ENCODE data around the gene AKR1C4.
"Not testable (repeated sequence)": the region's sequence is repeated elsewhere in the genome, so short reads cannot be mapped to it uniquely, and the experiment has no call there.

Gene AKR1C4

GRCh38 chr10:5196702-5197113, at the start of gene AKR1C4:
TSS of gene AKR1C4 (plus strand) at chr10:5196837. CDS start at chr10:5196868, 31 bp downstream.
- H3K9me3 Mint-ChIP-seq, result peaks cover 3% of the 10 kb centered on the region
- H3K27ac Mint-ChIP-seq, result no peak within 1 kb of the TSS
- H3K27me3 Mint-ChIP-seq, result peaks cover 2% of the 10 kb centered on the region
- no peak within 1 kb of the TSS for H3K4me3 Mint-ChIP-seq
- no peaks in the 10 kb centered on the region for H3K36me3 Mint-ChIP-seq (ENCODE audit: low read depth)
- ATAC-seq (no peak), DNase-seq (no peak)
- no peaks in the 10 kb centered on the region for H3K4me1 Mint-ChIP-seq

DNA sequence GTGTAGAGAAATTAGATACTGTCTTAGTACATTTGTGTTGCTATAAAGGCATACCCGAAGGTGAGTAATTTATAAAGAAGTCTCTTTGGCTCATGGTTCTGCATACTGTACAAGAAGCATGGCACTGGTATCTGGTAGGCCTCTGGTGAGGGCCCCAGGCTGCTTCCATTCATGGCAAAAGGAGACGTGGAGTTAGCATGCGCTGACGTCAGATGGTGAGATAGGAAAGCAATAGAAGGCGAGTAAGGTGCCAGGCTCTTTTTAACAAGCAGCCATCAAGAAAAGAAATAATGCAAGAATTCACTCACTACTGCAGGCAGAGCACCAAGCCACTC, 49.8 kb upstream of the AKR1C4 start:
- Mint-ChIP-seq H3K9me3 (peaks cover 6% of the 10 kb centered on the region), H3K36me3 (ENCODE audit: low read depth) (no peaks in the 10 kb centered on the region), H3K4me3 (no peak overlapping the region), H3K27me3 (no peaks in the 10 kb centered on the region), H3K4me1 (no peaks in the 10 kb centered on the region), H3K27ac (no peak overlapping the region)
- DNase-seq (no peak), ATAC-seq (no peak)

DNA sequence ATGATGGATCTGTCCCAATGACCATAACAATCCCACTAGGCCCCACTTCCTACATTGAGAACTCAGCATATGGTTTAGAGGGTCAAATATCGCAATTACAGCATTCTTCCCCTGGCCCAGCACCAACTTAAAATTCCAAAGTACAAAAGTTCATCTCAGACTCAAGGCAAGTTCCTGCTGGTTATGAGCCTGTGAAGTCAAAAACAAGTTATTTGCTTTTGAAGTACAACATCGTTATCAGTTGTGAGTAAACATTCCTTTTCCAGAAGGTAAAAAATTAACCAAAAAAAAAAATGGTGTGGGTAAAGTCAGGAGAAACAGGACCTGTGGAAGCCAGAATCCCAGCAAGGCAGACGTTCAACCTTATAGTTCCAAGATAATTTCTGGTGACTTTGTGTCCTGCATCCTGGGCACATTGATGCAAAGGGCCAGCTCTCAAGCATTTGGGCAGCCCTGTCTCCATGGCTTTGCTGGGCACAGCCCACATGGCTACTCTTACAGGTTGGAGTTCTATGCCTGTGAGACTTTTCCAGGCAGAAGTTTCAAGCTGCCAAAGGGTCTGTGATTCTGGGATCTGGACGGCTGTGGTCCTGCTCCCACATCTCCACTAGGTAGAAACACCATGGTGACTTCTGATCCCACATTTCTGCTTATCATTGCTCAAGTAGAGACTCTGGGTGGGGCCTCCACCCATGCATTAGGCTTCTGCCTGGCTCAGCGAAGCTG, 49.2 kb upstream of the AKR1C4 start:
- no peak overlapping the region for H3K27ac Mint-ChIP-seq
- no peak for ATAC-seq

DNA sequence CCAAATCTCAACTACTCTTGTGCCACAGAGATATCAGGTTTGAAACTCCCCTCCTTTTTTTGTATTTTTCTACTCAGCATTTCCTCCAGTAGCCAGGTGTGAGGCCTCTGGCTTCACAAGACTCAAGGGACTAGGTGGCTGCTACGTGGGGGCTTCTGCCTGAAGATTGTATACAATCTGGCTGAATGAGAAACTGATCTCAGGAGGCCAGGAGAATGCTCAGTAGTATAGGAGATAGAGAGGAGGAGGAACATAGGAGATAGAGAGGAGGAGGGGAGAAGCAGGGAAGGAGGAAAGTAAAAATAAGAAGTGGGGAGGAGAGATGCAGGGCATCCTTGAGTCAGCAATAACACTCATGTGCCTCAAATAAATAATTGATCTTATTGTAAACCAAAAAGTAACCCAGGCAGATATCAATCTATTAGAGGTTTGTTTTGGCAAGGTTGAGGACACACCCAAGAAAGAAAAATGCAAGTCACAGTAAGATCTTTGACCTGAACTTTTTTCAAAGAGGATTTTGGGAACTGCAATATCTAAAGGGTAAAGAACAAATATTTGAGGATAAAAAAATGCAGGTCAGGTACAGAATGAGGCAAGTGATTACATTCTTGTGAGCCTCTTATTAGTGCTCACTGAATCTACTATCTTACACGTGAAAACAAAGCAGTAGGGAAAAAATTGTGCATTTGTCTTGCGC, 48.5 kb upstream of the AKR1C4 start:
- Mint-ChIP-seq H3K4me1 (no peaks in the 10 kb centered on the region), H3K9me3 (peaks cover 6% of the 10 kb centered on the region), H3K36me3 (ENCODE audit: low read depth) (no peaks in the 10 kb centered on the region), H3K27me3 (no peaks in the 10 kb centered on the region), H3K27ac (no peak overlapping the region), H3K4me3 (no peak overlapping the region)
- ATAC-seq (no peak), DNase-seq (no peak)

More for the DNA sequence above, 49.2 kb upstream of the AKR1C4 start:
- Mint-ChIP-seq H3K4me3 (no peak overlapping the region), H3K4me1 (no peaks in the 10 kb centered on the region), H3K36me3 (ENCODE audit: low read depth) (no peaks in the 10 kb centered on the region), H3K27me3 (no peaks in the 10 kb centered on the region), H3K9me3 (peaks cover 6% of the 10 kb centered on the region)
- DNase-seq, result no peak

GRCh38 chr10:5148678-5149032, 48.0 kb upstream of the AKR1C4 start:
- H3K4me3 Mint-ChIP-seq, result no peak overlapping the region

GRCh38 chr10:5151076-5151475, 45.6 kb upstream of the AKR1C4 start:
- DNase-seq (no peak), ATAC-seq (no peak)
- H3K36me3 Mint-ChIP-seq (ENCODE audit: low read depth), result no peaks in the 10 kb centered on the region
- H3K27ac Mint-ChIP-seq, result no peak overlapping the region
- H3K9me3 Mint-ChIP-seq, result peaks cover 9% of the 10 kb centered on the region
- no peaks in the 10 kb centered on the region for H3K4me1 Mint-ChIP-seq
- H3K27me3 Mint-ChIP-seq, result no peaks in the 10 kb centered on the region
- H3K4me3 Mint-ChIP-seq, result no peak overlapping the region

More at GRCh38 chr10:5148678-5149032, 48.0 kb upstream of the AKR1C4 start:
- H3K27ac Mint-ChIP-seq, result no peak overlapping the region
- peaks cover 9% of the 10 kb centered on the region for H3K9me3 Mint-ChIP-seq
- no peaks in the 10 kb centered on the region for H3K4me1 Mint-ChIP-seq
- no peak for DNase-seq
- H3K27me3 Mint-ChIP-seq, result no peaks in the 10 kb centered on the region
- no peaks in the 10 kb centered on the region for H3K36me3 Mint-ChIP-seq (ENCODE audit: low read depth)
- ATAC-seq, result no peak

DNA sequence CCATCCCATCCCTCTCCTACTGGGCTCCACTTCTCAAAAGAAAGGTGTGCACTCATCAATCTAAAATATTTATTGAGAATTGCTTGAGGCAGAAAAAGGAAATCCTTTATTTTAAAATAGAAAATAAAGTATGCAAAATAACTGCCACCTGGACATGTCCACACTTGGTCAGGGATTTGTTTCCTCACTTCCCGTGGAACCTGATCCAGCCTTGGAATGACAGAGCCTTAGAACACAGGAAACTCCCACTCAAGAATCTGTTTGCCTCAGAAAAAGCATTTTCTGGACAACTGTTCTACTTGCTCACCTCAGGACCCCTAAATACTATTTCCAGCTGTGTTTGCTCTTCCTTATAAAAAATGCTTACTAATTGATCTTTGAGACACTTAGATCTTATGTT, 40.7 kb upstream of the AKR1C4 start:
- DNase-seq (no peak), ATAC-seq (no peak)
- Mint-ChIP-seq H3K9me3 (peaks cover 4% of the 10 kb centered on the region), H3K4me1 (no peaks in the 10 kb centered on the region), H3K27me3 (no peaks in the 10 kb centered on the region), H3K36me3 (ENCODE audit: low read depth) (no peaks in the 10 kb centered on the region), H3K27ac (no peak overlapping the region), H3K4me3 (no peak overlapping the region)

GRCh38 chr10:5157501-5157900, 39.1 kb upstream of the AKR1C4 start:
- no peak overlapping the region for H3K27ac Mint-ChIP-seq
- no peaks in the 10 kb centered on the region for H3K4me1 Mint-ChIP-seq
- no peak overlapping the region for H3K4me3 Mint-ChIP-seq
- no peaks in the 10 kb centered on the region for H3K36me3 Mint-ChIP-seq (ENCODE audit: low read depth)
- no peak for DNase-seq
- no peaks in the 10 kb centered on the region for H3K27me3 Mint-ChIP-seq
- ATAC-seq, result no peak
- H3K9me3 Mint-ChIP-seq, result peaks cover 11% of the 10 kb centered on the region

GRCh38 chr10:5159126-5159525, 37.5 kb upstream of the AKR1C4 start:
- Mint-ChIP-seq H3K36me3 (ENCODE audit: low read depth) (no peaks in the 10 kb centered on the region), H3K4me3 (no peak overlapping the region), H3K4me1 (no peaks in the 10 kb centered on the region), H3K27ac (no peak overlapping the region), H3K9me3 (peaks cover 14% of the 10 kb centered on the region), H3K27me3 (no peaks in the 10 kb centered on the region)
- no peak for ATAC-seq
- DNase-seq, result no peak

- Mint-ChIP-seq H3K36me3 (ENCODE audit: low read depth) (peaks cover 3% of the 10 kb centered on the region), H3K4me3 (no peak overlapping the region), H3K27ac (no peak overlapping the region), H3K4me1 (no peaks in the 10 kb centered on the region), H3K27me3 (no peaks in the 10 kb centered on the region), H3K9me3 (peaks cover 42% of the 10 kb centered on the region)
- ATAC-seq, result no peak
- DNase-seq, result no peak
These were observed 33.1 kb upstream of the AKR1C4 start for GRCh38 chr10:5163487-5163886.

DNA sequence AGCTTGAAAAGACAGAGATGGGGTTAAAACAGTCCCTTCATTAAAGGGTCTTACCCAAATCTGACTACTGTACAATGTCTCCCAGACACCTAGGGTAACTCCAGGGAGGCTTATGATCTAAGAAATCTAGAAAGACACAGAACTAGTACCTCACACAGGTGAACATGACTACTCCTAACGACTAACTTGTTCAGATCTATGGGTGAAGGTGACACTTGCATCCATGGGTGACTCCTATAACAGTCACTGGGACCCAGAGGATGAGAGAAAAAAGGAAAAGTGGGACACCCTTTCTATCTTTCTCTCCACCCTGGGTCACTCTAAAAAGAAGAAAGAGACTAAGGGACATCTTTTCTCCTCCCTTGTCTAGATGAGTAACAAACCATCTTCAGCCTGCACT, 30.9 kb upstream of the AKR1C4 start:
- H3K4me3 Mint-ChIP-seq, result no peak overlapping the region
- ATAC-seq, result no peak
- no peaks in the 10 kb centered on the region for H3K27me3 Mint-ChIP-seq
- H3K9me3 Mint-ChIP-seq, result peaks cover 44% of the 10 kb centered on the region
- no peaks in the 10 kb centered on the region for H3K4me1 Mint-ChIP-seq
- no peak overlapping the region for H3K27ac Mint-ChIP-seq
- DNase-seq, result no peak
- H3K36me3 Mint-ChIP-seq (ENCODE audit: low read depth), result peaks cover 3% of the 10 kb centered on the region

DNA sequence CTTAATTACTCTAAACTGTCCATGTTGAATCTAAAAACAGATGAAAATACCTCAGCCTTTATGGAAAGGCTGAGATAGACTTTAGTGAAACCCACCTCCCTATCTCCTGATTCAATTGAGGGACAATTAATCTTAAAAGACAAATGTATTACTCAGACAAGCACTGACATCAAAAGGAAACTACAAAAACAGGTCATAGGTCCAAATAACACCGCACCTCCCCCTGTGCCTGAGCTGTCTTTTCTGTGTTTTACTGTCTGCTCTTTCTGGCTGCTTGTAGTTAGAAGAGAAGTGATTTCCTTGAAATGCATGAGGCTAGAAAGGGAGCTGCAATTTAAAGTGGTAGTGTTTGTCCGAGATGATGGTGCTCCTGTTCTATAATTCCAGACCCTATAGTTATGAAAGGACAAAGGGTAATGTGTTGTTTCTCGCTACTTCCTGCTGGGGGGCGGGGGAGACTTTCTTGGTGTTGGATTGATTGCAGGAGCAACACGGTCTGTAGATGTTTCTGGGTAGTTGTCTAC, 27.7 kb upstream of the AKR1C4 start:
- no peak for ATAC-seq
- Mint-ChIP-seq H3K9me3 (peaks cover 30% of the 10 kb centered on the region), H3K27ac (no peak overlapping the region), H3K36me3 (ENCODE audit: low read depth) (peaks cover 3% of the 10 kb centered on the region), H3K4me3 (no peak overlapping the region), H3K27me3 (no peaks in the 10 kb centered on the region), H3K4me1 (no peaks in the 10 kb centered on the region)
- no peak for DNase-seq

DNA sequence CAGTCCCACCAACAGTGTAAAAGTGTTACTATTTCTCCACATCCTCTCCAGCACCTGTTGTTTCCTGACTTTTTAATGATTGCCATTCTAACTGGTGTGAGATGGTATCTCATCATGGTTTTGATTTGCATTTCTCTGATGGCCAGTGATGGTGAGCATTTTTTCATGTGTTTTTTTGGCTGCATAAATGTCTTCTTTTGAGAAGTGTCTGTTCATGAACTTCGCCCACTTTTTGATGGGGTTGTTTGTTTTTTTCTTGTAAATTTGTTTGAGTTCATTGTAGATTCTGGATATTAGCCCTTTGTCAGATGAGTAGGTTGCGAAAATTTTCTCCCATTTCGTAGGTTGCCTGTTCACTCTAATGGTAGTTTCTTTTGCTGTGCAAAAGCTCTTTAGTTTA, 21.1 kb upstream of the AKR1C4 start:
- not testable (repeated sequence) for H3K4me1 Mint-ChIP-seq; H3K9me3 Mint-ChIP-seq; H3K4me3 Mint-ChIP-seq; H3K27me3 Mint-ChIP-seq; ATAC-seq; DNase-seq; H3K27ac Mint-ChIP-seq; H3K36me3 Mint-ChIP-seq (ENCODE audit: low read depth)

GRCh38 chr10:5180503-5180902, 16.1 kb upstream of the AKR1C4 start:
- not testable (repeated sequence) for H3K27ac Mint-ChIP-seq; H3K4me1 Mint-ChIP-seq; H3K9me3 Mint-ChIP-seq; DNase-seq; ATAC-seq; H3K4me3 Mint-ChIP-seq; H3K36me3 Mint-ChIP-seq (ENCODE audit: low read depth); H3K27me3 Mint-ChIP-seq

DNA sequence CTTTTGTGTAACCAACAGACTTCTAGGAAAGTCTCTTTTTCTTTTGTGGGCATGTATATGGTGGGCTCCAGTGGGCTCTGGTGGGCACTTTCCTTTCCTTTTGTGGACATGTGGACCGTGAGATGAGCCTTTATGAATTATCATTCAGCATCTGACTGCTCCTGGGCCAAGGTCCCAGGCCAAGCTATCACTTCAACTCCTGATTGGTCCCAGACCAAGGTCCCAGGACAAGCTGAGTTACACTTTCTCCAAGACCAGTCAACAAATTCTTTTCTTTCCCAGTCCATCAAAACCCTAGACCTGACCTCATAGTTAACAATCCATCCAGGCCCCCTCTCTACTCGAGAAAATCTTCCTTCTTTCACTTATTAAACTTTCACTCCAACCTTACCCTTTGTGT, 12.7 kb upstream of the AKR1C4 start:
- no peak for DNase-seq
- peaks cover 1% of the 10 kb centered on the region for H3K36me3 Mint-ChIP-seq (ENCODE audit: low read depth)
- H3K27ac Mint-ChIP-seq, result no peak overlapping the region
- ATAC-seq, result no peak
- peaks cover 3% of the 10 kb centered on the region for H3K27me3 Mint-ChIP-seq
- no peak overlapping the region for H3K4me3 Mint-ChIP-seq
- no peaks in the 10 kb centered on the region for H3K4me1 Mint-ChIP-seq
- peaks cover 6% of the 10 kb centered on the region for H3K9me3 Mint-ChIP-seq

Measured in activated naive CD8-positive, alpha-beta T cell treated with anti-CD3 and anti-CD28 coated beads, Interleukin-2, amount 50 U/mL, for 24 hours (primary cell).